B cell (primary cell): Measurements from ENCODE around the gene HHEX. TPM values are rescaled to one million over a fixed set of nuclear protein-coding genes. Genes with fewer than 3 reads are reported as not detected.

Experiments
- ATAC-seq: fragments of 200-7000 bp; cut with Tn5 transposase; one replicate; pipeline ENCODE4 v1.10.0; 2021; ENCODE audit warnings: low read depth, mild to moderate bottlenecking, moderate number of reproducible peaks, moderate library complexity
- CTCF ChIA-PET: fragments of 350-600 bp; sonication (Branson Sonifier 250); formaldehyde crosslinking; loops from one replicate; lab custom pipeline; 2021; ENCODE audit warnings: antibody characterized with exemption, inconsistent platforms; lab: Charles Lee
- POLR2A ChIA-PET: fragments of 350-600 bp; sonication (Branson Sonifier 250); formaldehyde crosslinking; loops from one replicate; lab custom pipeline; 2021; ENCODE audit warnings: antibody characterized with exemption; lab: Charles Lee
- DNase-seq: peaks from one replicate; pipeline ENCODE4 v3.0.0; 2013
- H2AFZ ChIP-seq: 2 replicates; pipeline ENCODE4 v1.6.1; 2012; ENCODE audit warnings: mild to moderate bottlenecking, low read depth, low read length; ENCODE audit not compliant: insufficient read depth, poor library complexity, severe bottlenecking
- H3K27ac ChIP-seq, 2 donors: 1 replicate in 1 of 2; 2 replicates in 1 of 2; pipeline ENCODE4 v1.5.1; 2012 to 2013; ENCODE audit warnings: low read length in 2 of 2, mild to moderate bottlenecking in 2 of 2, moderate library complexity in 1 of 2
- H3K27me3 ChIP-seq, 4 experiments: fragments of 200-600 bp in 1 of 4; sonication (generic) in 1 of 4; replicated peaks in 1 of 4; 1 replicate in 2 of 4; 2 replicates in 2 of 4; pipeline versions ENCODE4 v1.6.1 to v1.7.0; 2013 to 2016; ENCODE audit warnings: low read length in 3 of 4, mild to moderate bottlenecking in 2 of 4, mixed read lengths in 1 of 4, moderate library complexity in 1 of 4; ENCODE audit not compliant: insufficient read depth in 4 of 4, control insufficient read depth in 3 of 4; ENCODE audit errors: control extremely low read depth in 1 of 4
- H3K36me3 ChIP-seq, 2 experiments: replicated peaks in 1 of 2; 1 replicate in 1 of 2; 2 replicates in 1 of 2; pipeline versions ENCODE4 v1.6.1 to v1.7.1; 2013; ENCODE audit warnings: low read length in 1 of 2; ENCODE audit not compliant: insufficient read depth in 2 of 2, control insufficient read depth in 1 of 2; ENCODE audit errors: control extremely low read depth in 1 of 2, extremely low read depth in 1 of 2
- H3K4me1 ChIP-seq, 2 donors: fragments of 200-600 bp in 1 of 2; sonication (generic) in 1 of 2; 1 replicate in 1 of 2; 2 replicates in 1 of 2; pipeline versions ENCODE4 v1.5.1 to v1.6.1; 2013 to 2017; ENCODE audit warnings: low read length in 2 of 2; ENCODE audit not compliant: control insufficient read depth in 2 of 2, insufficient read depth in 2 of 2
- H3K4me2 ChIP-seq: replicated peaks from 2 replicates; pipeline ENCODE3; 2012; ENCODE audit warnings: mild to moderate bottlenecking, low read depth, low read length; ENCODE audit not compliant: poor library complexity, severe bottlenecking
- H3K4me3 ChIP-seq, 5 experiments: fragments of 200-600 bp in 1 of 5; sonication (generic) in 1 of 5; 1 replicate in 3 of 5; 2 replicates in 2 of 5; pipeline versions ENCODE4 v1.5.1 to v1.7.0; 2011 to 2016; ENCODE audit warnings: low read length in 4 of 5, mild to moderate bottlenecking in 4 of 5, low read depth in 2 of 5, control low read depth in 1 of 5, moderate library complexity in 1 of 5; ENCODE audit not compliant: insufficient read depth in 1 of 5; ENCODE audit errors: control extremely low read depth in 1 of 5, extremely low read depth in 1 of 5
- H3K79me2 ChIP-seq: fragments of 200-600 bp; sonication (generic); one replicate; pipeline ENCODE4 v1.6.0; 2016; ENCODE audit warnings: low read length; ENCODE audit not compliant: control insufficient read depth, insufficient read depth
- H3K9ac ChIP-seq: fragments of 200-600 bp; sonication (generic); 2 replicates; pipeline ENCODE4 v1.6.1; 2017; ENCODE audit warnings: mild to moderate bottlenecking, low read length, moderate library complexity
- H3K9me3 ChIP-seq, 3 donors: one replicate each; pipeline versions ENCODE4 v1.6.1 to v1.7.1; 2013; ENCODE audit warnings: low read length in 2 of 3; ENCODE audit not compliant: control insufficient read depth in 2 of 3, insufficient read depth in 1 of 3; ENCODE audit errors: control extremely low read depth in 1 of 3
- H4K20me1 ChIP-seq: 2 replicates; pipeline ENCODE4 v1.6.0; 2012; ENCODE audit warnings: mild to moderate bottlenecking, low read length; ENCODE audit not compliant: insufficient read depth, control insufficient read depth, poor library complexity, severe bottlenecking
- H3K27ac Mint-ChIP-seq: one replicate; pipeline ENCODE4 v1.8.0; 2021; ENCODE audit warnings: mixed read lengths
- H3K27me3 Mint-ChIP-seq: one replicate; pipeline ENCODE4 v1.8.0; 2021; ENCODE audit warnings: mixed read lengths
- H3K4me1 Mint-ChIP-seq: one replicate; pipeline ENCODE4 v1.8.0; 2021; ENCODE audit warnings: mixed read lengths
- H3K4me3 Mint-ChIP-seq: one replicate; pipeline ENCODE4 v1.8.0; 2021; ENCODE audit warnings: mixed read lengths
- H3K9me3 Mint-ChIP-seq: one replicate; pipeline ENCODE4 v1.8.0; 2022; ENCODE audit warnings: mixed read lengths; ENCODE audit not compliant: insufficient read depth
- CTCF ChIP-seq: fragments of 200-600 bp; IDR thresholded peaks from one replicate; pipeline ENCODE4 v1.8.0; 2022; ENCODE audit warnings: antibody characterized with exemption, mild to moderate bottlenecking
- EZH2 ChIP-seq: IDR thresholded peaks from 2 replicates; pipeline ENCODE4 v1.6.1; 2012; ENCODE audit warnings: borderline replicate concordance, low read depth, mild to moderate bottlenecking, moderate library complexity, low read length; ENCODE audit not compliant: insufficient read depth, poor library complexity, severe bottlenecking
- WGBS: methylation state at CpG from one replicate; pipeline ENCODE4 v1.1.5; 2013; ENCODE audit warnings: missing lambda C conversion rate; ENCODE audit not compliant: insufficient coverage; 5-methylcytosine and 5-hydroxymethylcytosine counted together
- intact Hi-C: fragments of 100-400 bp; cut with micrococcal nuclease; formaldehyde crosslinking; loops from one replicate; pipeline ENCODE4 v1.10.0; 2022
- polyA plus RNA-seq: library from polyadenylated mRNA; depleted of rRNA; stranded (reverse); fragments of >200 nt; gene quantifications from 2 replicates; pipeline ENCODE4 v1.2.3, GENCODE V29; 2012
- total RNA-seq, 2 donors: library from RNA; stranded (reverse); fragments of 120-200 nt in 1 of 2; gene quantifications; 1 replicate in 1 of 2; 2 replicates in 1 of 2; pipeline versions ENCODE4 v1.2.3 to v1.2.4, GENCODE V29; 2013 to 2022

The HHEX gene
- total and polyA plus RNA-seq, 2 donors (not counting 1 experiment from before 2014, with no cell fraction given), result 96.9 to 149 TPM

- H3K4me1 Mint-ChIP-seq, result peaks cover 5% of the 10 kb centered on the region
These were observed 32.7 kb upstream of the HHEX start for GRCh38 chr10:92657024-92657423.

GRCh38 chr10:92662848-92663247 is 26.9 kb upstream of the HHEX start:
- Mint-ChIP-seq H3K4me1 (no peaks in the 10 kb centered on the region), H3K27ac (no peak overlapping the region), H3K9me3 (peaks cover 9% of the 10 kb centered on the region), H3K27me3 (no peaks in the 10 kb centered on the region), H3K4me3 (no peak overlapping the region)
- DNase-seq (no peak), ATAC-seq (no peak)
- ChIA-PET POLR2A (no interaction called here), CTCF (no interaction called here)
- Histone ChIP-seq H3K4me3 (no peak overlapping the region), H3K4me1 (no peaks in the 10 kb centered on the region), H3K27me3 (no peaks in the 10 kb centered on the region), H3K27ac (no peak overlapping the region), H2AFZ (no peak overlapping the region), H3K4me2 (no peak overlapping the region), H3K79me2 (no peaks in the 10 kb centered on the region), H3K36me3 (no peaks in the 10 kb centered on the region), H3K9ac (no peak overlapping the region), H3K9me3 (peaks cover 7 to 27% (median 20%) of the 10 kb centered on the region in 3 donors), H4K20me1 (no peaks in the 10 kb centered on the region)
- intact Hi-C loops, result no loop called here
- TF ChIP-seq CTCF, result no peak
- TF ChIP-seq EZH2, result no peak

More at GRCh38 chr10:92657024-92657423, 32.7 kb upstream of the HHEX start:
- DNase-seq (no peak), ATAC-seq (no peak)
- Histone ChIP-seq H3K79me2 (no peaks in the 10 kb centered on the region), H3K27ac (no peak overlapping the region), H3K36me3 (peaks cover 2% of the 10 kb centered on the region in 2 experiments), H2AFZ (no peak overlapping the region), H3K4me3 (no peak overlapping the region), H4K20me1 (no peaks in the 10 kb centered on the region), H3K9me3 (peaks cover 0 to 9% (median 0%) of the 10 kb centered on the region in 3 donors), H3K9ac (no peak overlapping the region), H3K4me2 (no peak overlapping the region), H3K27me3 (no peaks in the 10 kb centered on the region), H3K4me1 (no peaks in the 10 kb centered on the region)
- TF ChIP-seq CTCF (no peak), EZH2 (no peak)
- H3K27ac Mint-ChIP-seq, result no peak overlapping the region
- ChIA-PET CTCF (no interaction called here), POLR2A (no interaction called here)
- H3K4me3 Mint-ChIP-seq, result no peak overlapping the region
- no peaks in the 10 kb centered on the region for H3K27me3 Mint-ChIP-seq
- H3K9me3 Mint-ChIP-seq, result no peaks in the 10 kb centered on the region
- intact Hi-C loops, result no loop called here
- 100% methylated on average over 1 of the region's 5 CpGs for WGBS
